BLaER1 (cell line): ENCODE results near the gene PPP5C.

Source experiments
- H3K27ac ChIP-seq: shearing (Covaris generic); formaldehyde crosslinking; 2 replicates; pipeline ENCODE4 v1.8.1; 2022
- H3K27me3 ChIP-seq: shearing (Covaris generic); formaldehyde crosslinking; 2 replicates; pipeline ENCODE4 v1.8.1; 2022
- H3K36me3 ChIP-seq: shearing (Covaris generic); formaldehyde crosslinking; 2 replicates; pipeline ENCODE4 v1.8.1; 2022
- H3K4me1 ChIP-seq: shearing (Covaris generic); formaldehyde crosslinking; 2 replicates; pipeline ENCODE4 v1.8.1; 2022
- H3K4me2 ChIP-seq: shearing (Covaris generic); formaldehyde crosslinking; 2 replicates; pipeline ENCODE4 v1.8.1; 2022
- H3K4me3 ChIP-seq: shearing (Covaris generic); formaldehyde crosslinking; 2 replicates; pipeline ENCODE4 v1.8.1; 2022
- H3K9ac ChIP-seq: shearing (Covaris generic); formaldehyde crosslinking; 2 replicates; pipeline ENCODE4 v1.8.1; 2022
- H3K9me3 ChIP-seq: shearing (Covaris generic); formaldehyde crosslinking; 2 replicates; pipeline ENCODE4 v1.8.1; 2022
- H4K20me1 ChIP-seq: shearing (Covaris generic); formaldehyde crosslinking; 2 replicates; pipeline ENCODE4 v1.8.1; 2022
- Cebpa-rat ChIP-seq: shearing (Covaris generic); IDR thresholded peaks from 2 replicates; pipeline ENCODE4 v1.8.1; 2022

The PPP5C gene

DNA sequence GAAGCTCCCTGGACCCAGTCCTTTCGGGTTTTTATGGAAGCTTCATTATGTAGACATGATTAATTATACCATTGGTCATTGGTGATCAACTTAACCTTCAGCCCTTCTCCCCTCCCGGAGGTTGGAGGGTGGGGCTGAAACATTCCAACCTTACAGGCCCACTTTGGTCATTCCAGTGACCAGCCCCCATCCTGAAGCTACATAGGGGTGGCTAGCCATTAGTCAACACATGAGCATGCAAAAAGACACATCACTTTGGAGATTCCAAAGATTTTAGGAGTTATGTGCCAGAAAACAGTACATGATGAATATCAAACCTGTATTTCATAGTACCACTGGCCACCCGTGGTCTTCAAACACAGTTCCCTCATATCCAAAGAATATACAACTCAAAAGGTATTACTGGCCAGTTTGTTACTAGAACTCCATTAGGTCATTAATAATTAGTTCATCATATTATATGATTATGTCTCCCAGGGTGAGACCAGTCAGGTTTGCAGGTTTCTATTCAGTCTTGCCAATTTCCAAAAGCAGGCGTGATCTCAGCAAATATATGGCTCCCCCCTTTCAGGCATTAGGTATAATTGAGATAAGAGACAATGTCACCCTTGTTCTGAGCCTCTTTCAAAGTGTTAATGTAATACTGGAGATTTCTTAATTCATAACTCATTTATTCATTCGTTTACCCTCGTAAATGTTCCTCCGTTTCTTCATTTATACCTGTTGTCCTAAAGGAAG is 11.1 kb downstream of the PPP5C start:
- H4K20me1 ChIP-seq = peaks cover 97% of the 10 kb centered on the region

DNA sequence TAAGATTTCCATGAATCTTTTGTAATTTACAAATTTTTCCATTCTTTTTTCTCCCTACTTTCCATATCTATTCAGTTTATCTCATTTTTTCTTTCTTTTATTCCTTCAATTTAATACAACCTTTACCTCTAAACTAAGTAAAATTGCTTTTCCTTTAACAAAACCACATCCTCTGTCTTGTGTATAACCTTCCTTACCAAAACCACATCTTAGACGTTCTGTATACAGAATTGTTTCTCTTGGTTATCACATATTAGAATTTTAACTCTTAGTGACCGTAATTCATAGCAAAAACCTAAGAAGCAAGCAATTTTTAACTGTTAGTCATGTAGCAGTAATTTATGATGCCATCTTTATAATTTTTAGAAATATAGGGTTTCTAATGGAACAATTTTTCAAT is 15.0 kb downstream of the PPP5C start:
- TF ChIP-seq Cebpa-rat = no peak
- peaks cover 98% of the 10 kb centered on the region for H4K20me1 ChIP-seq
- H3K9ac ChIP-seq = no peak overlapping the region
- H3K27me3 ChIP-seq = no peaks in the 10 kb centered on the region
- H3K36me3 ChIP-seq = peaks cover 78% of the 10 kb centered on the region
- H3K4me2 ChIP-seq = peak overlapping the region; percentile 42
- peaks cover 16% of the 10 kb centered on the region for H3K4me1 ChIP-seq
- H3K4me3 ChIP-seq = no peak overlapping the region
- no peak overlapping the region for H3K27ac ChIP-seq
- no peaks in the 10 kb centered on the region for H3K9me3 ChIP-seq

More for the DNA sequence above, 11.1 kb downstream of the PPP5C start:
- Histone ChIP-seq H3K9ac (no peak overlapping the region), H3K27me3 (no peaks in the 10 kb centered on the region), H3K9me3 (no peaks in the 10 kb centered on the region), H3K36me3 (peaks cover 79% of the 10 kb centered on the region), H3K27ac (no peak overlapping the region), H3K4me3 (no peak overlapping the region), H3K4me2 (no peak overlapping the region), H3K4me1 (peaks cover 13% of the 10 kb centered on the region)
- no peak for TF ChIP-seq Cebpa-rat

DNA sequence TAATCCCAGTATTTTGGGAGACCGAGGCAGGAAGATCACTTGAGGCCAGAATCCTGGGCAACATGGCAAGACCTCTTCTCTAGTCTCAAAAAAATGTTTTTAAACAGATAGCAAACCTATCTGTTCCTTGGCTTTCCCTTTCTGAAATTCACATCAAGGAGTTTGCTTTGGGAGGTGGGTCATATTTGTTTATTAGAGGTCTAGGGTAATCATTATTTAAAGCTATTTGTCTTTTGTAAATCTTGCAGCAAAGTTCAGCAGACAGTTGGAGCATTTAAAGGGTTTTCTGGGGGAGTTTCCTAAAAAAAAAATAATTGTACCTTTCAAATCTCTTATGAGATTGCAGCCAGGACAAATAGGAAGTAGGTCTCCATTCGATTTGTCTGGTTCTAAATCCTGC is 17.5 kb downstream of the PPP5C start:
- peaks cover 78% of the 10 kb centered on the region for H3K36me3 ChIP-seq
- peaks cover 98% of the 10 kb centered on the region for H4K20me1 ChIP-seq
- H3K9me3 ChIP-seq = no peaks in the 10 kb centered on the region
- no peak overlapping the region for H3K4me2 ChIP-seq
- TF ChIP-seq Cebpa-rat = no peak
- H3K4me3 ChIP-seq = no peak overlapping the region
- peaks cover 28% of the 10 kb centered on the region for H3K4me1 ChIP-seq
- H3K27ac ChIP-seq = no peak overlapping the region
- no peak overlapping the region for H3K9ac ChIP-seq
- H3K27me3 ChIP-seq = no peaks in the 10 kb centered on the region

DNA sequence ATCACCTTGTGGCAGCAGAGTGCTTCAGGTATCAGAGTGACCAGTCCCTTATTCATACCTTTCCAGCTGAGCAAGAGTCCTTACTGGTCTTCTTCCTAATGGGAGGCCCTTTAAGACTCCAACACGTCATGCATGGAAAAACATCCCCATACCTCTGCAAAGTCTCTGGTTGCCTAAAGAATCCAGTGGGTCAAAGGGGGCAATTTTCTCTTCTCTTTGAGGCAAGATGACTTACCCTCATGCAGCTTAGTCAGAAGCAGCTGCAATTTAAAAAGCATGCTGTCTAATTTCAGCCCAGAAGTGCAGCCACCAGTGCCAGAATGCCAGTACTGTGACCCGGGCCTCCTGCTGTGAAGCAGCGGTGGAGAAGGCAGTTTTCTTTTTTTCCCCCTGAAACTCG is 18.7 kb downstream of the PPP5C start:
- no peak overlapping the region for H3K27ac ChIP-seq
- H3K4me2 ChIP-seq = no peak overlapping the region
- peaks cover 75% of the 10 kb centered on the region for H3K36me3 ChIP-seq
- H4K20me1 ChIP-seq = peaks cover 98% of the 10 kb centered on the region
- no peak overlapping the region for H3K4me3 ChIP-seq
- H3K27me3 ChIP-seq = no peaks in the 10 kb centered on the region
- H3K9me3 ChIP-seq = no peaks in the 10 kb centered on the region
- 0 out of 2 replicates have a peak overlapping the region, but pooled peaks have one; percentile 6 for H3K9ac ChIP-seq
- peaks cover 39% of the 10 kb centered on the region for H3K4me1 ChIP-seq
- TF ChIP-seq Cebpa-rat = no peak

DNA sequence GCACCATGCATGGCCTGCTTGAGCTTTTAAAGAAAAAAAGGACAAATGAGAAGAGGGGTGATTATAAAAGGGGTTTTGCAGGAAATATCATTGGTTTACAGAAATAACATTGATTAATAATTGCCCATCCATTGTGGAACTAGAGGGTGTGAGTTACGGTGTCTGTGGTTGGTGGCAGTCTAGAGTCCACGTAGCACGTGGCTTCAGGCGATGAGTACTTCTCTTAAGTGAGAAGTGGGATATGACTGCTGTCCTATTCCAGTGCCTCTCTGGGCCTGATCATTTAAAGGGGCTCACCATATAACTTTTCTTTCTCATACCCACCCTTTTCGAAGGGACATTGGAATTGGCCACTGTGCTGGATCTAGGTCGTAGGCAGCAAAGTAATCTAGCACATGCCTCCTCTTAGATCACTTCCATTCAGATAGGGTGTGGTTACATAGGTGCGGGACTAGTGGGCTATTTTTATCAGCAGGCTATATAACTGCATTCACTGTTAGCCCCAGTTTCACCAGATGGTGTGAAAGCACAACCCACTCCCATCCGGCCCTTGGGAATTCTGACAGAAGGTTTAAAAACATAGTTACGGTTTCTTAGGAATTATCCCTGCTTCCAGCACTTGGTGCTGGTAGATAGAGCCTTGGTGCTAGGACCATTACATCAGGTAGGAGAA is 19.9 kb downstream of the PPP5C start:
- Histone ChIP-seq H3K9ac (no peak overlapping the region), H3K9me3 (no peaks in the 10 kb centered on the region), H3K36me3 (peaks cover 80% of the 10 kb centered on the region), H3K4me3 (no peak overlapping the region), H3K27me3 (no peaks in the 10 kb centered on the region), H3K27ac (no peak overlapping the region), H3K4me2 (no peak overlapping the region), H3K4me1 (peaks cover 45% of the 10 kb centered on the region), H4K20me1 (peaks cover 98% of the 10 kb centered on the region)
- TF ChIP-seq Cebpa-rat = no peak

DNA sequence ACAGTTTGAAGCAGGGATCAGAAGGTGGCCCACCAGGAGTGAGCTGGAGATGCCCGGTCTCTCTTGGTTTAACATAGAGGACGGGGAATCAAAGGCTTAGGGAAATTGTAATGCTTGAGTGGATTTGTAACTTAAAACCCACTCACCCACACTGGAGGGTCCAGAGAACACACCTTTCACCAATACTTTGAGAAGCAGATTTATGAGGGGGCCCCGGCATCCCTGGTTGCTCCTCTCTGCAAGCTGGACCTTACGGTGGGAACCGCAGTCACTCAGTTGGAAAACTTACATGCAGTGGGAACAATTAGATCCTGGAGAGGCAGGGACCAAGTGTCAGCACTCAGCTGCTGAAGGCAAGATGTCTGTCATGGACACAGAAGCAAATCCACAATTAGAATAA is 20.5 kb downstream of the PPP5C start:
- no peak overlapping the region for H3K4me2 ChIP-seq
- no peak for TF ChIP-seq Cebpa-rat
- H3K9ac ChIP-seq = no peak overlapping the region
- H3K4me1 ChIP-seq = peaks cover 46% of the 10 kb centered on the region
- H4K20me1 ChIP-seq = peaks cover 98% of the 10 kb centered on the region
- H3K27ac ChIP-seq = no peak overlapping the region
- H3K9me3 ChIP-seq = no peaks in the 10 kb centered on the region
- H3K4me3 ChIP-seq = no peak overlapping the region
- H3K27me3 ChIP-seq = no peaks in the 10 kb centered on the region
- peaks cover 86% of the 10 kb centered on the region for H3K36me3 ChIP-seq

DNA sequence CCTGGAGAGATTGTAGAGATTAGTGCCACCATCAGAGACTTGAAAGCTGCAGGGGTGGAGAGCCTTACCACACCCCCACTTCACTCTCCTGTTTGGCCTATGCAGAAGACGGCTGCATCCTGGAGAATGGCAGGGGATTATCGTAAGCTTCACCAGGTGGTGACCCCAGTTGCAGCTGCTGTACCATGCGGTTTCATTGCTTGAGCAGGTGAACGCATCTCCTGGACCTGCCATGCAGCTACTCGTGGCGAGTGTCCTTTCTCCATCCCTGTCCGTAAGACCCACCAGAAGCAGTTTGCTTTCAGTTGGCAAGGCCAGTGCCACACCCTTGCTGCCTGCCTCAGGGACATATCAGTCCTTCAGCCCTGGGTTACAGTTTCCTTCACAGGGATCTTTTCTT is 21.2 kb downstream of the PPP5C start:
- Histone ChIP-seq H3K9ac (no peak overlapping the region), H3K4me2 (no peak overlapping the region), H3K4me3 (no peak overlapping the region), H3K36me3 (peaks cover 93% of the 10 kb centered on the region), H3K27ac (no peak overlapping the region), H3K9me3 (no peaks in the 10 kb centered on the region), H3K4me1 (peaks cover 53% of the 10 kb centered on the region), H4K20me1 (peaks cover 100% of the 10 kb centered on the region), H3K27me3 (no peaks in the 10 kb centered on the region)
- no peak for TF ChIP-seq Cebpa-rat

DNA sequence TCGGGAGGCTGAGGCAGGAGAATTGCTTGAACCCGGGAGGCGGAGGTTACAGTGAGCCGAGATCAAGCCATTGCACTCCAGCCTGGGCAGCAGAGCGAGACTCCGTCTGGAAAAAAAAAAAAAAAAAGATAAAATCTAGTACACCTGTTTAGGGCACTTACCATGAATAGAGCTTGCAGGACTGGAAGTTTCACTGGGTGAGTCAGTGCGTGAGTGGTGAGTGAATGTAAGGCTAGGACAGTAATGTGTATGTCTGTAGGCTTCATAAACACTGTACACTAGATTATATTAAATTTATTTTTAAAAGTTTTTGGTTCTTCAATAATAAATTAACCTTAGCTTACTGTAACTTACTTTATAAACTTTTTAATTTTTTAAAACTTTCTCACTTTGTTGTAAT is 22.9 kb downstream of the PPP5C start:
- no peak overlapping the region for H3K27ac ChIP-seq
- H3K9me3 ChIP-seq = no peaks in the 10 kb centered on the region
- H3K27me3 ChIP-seq = no peaks in the 10 kb centered on the region
- H3K4me3 ChIP-seq = no peak overlapping the region
- H3K4me1 ChIP-seq = peaks cover 68% of the 10 kb centered on the region
- no peak overlapping the region for H3K9ac ChIP-seq
- no peak for TF ChIP-seq Cebpa-rat
- H3K36me3 ChIP-seq = peaks cover 91% of the 10 kb centered on the region
- H4K20me1 ChIP-seq = peaks cover 100% of the 10 kb centered on the region
- H3K4me2 ChIP-seq = no peak overlapping the region

DNA sequence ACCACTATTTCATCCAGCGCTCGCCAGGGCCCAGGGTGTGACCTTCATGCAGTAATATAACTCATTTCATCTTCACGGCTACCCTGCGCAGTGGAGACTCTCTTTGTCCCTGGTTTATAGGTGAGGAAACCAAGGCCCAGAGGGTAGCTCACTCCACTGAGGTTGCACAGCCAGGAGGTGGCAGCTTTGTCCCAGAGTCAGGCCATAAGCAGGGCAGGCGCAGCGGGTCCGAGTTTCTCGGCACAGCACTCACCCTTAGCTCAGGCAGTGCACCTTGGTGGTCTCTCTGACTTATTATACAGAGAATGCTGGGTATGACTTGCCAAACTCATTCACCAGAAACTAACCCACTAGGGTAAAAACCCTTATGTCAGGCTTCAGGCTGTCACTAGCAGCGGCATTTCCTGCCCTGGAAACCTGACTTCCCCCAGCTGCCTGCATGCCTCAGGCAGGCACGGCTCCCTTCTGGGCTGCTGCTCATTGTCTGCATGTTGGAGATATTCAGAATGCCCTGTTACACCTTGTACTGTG is 24.5 kb downstream of the PPP5C start:
- Histone ChIP-seq H3K4me3 (no peak overlapping the region), H3K9me3 (no peaks in the 10 kb centered on the region), H3K27me3 (no peaks in the 10 kb centered on the region), H3K27ac (peak overlapping the region; percentile 40; the same call in 1 of the 2 replicates), H3K4me2 (peak overlapping the region; percentile 55), H3K4me1 (peaks cover 68% of the 10 kb centered on the region), H3K9ac (peak overlapping the region; percentile 54), H3K36me3 (peaks cover 91% of the 10 kb centered on the region), H4K20me1 (peaks cover 100% of the 10 kb centered on the region)
- TF ChIP-seq Cebpa-rat = no peak

DNA sequence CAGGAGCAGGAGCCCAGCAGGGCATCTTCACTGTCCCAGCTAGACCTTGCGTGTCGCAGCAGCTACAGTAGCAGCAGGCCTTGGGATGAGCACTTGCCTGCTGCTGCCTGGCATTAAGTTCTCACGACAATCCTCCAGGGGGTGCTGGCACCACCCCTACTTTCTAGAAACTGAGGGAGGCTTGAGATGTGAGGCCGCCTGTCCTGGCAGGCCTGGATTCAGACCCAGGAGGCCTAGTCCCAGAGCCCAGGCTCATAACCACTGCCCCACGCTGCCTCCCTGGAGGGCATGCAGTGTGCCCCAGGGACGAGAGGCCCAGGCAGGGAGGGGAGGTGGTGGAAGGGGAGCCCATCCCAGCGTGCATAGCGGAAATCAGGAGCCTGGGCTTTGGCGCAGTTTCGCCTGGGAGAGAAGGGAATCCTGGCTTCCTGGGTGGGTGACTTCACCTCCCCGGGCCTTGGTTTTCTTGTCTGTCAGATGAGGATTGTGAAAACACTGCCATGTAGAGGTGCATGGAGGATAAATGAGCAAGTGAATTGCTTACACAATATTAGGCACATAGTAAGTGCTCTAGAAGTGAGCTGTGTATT is 26.1 kb downstream of the PPP5C start:
- no peak for TF ChIP-seq Cebpa-rat
- Histone ChIP-seq H3K4me1 (peaks cover 60% of the 10 kb centered on the region), H3K9ac (peak overlapping the region; percentile 54; the same call in 1 of the 2 replicates), H3K4me3 (no peak overlapping the region), H3K27ac (peak overlapping the region; percentile 47), H4K20me1 (peaks cover 95% of the 10 kb centered on the region), H3K9me3 (no peaks in the 10 kb centered on the region), H3K36me3 (peaks cover 91% of the 10 kb centered on the region), H3K27me3 (no peaks in the 10 kb centered on the region), H3K4me2 (peak overlapping the region; percentile 55)
